CD4-positive, alpha-beta memory T cell (primary cell): ENCODE measurements around the gene TBC1D5. TPM values are rescaled to one million over a fixed set of nuclear protein-coding genes. Genes with fewer than 3 reads are reported as not detected.

Source experiments
- CTCF ChIA-PET: fragments of 350-600 bp; sonication (Branson Sonifier 250); formaldehyde crosslinking; loops from one replicate; lab custom pipeline; 2021; ENCODE audit warnings: inconsistent platforms; ENCODE audit not compliant: partially characterized antibody; lab: Charles Lee
- POLR2A ChIA-PET: fragments of 350-600 bp; sonication (Branson Sonifier 250); formaldehyde crosslinking; loops from one replicate; lab custom pipeline; 2021; ENCODE audit not compliant: partially characterized antibody; lab: Charles Lee
- DNase-seq, 5 donors: peaks; one replicate each; pipeline versions ENCODE4 v3.0.0 to v3.0.0-alpha.2; 2020 to 2022; ENCODE audit warnings: mixed read lengths in 1 of 5
- H3K27ac ChIP-seq: one replicate; pipeline ENCODE4 v1.7.0; 2013; ENCODE audit warnings: low read depth, low read length
- H3K27me3 ChIP-seq: 2 replicates; pipeline ENCODE4 v1.7.0; 2013; ENCODE audit warnings: mild to moderate bottlenecking, low read length, moderate library complexity; ENCODE audit not compliant: insufficient read depth
- H3K36me3 ChIP-seq: 2 replicates; pipeline ENCODE4 v1.7.0; 2013; ENCODE audit warnings: mild to moderate bottlenecking, low read length, moderate library complexity; ENCODE audit not compliant: insufficient read depth
- H3K4me1 ChIP-seq: 2 replicates; pipeline ENCODE4 v1.7.0; 2013; ENCODE audit warnings: mild to moderate bottlenecking, low read length, moderate library complexity; ENCODE audit not compliant: insufficient read depth
- H3K4me3 ChIP-seq, 2 donors: one replicate each; pipeline ENCODE4 v1.7.0; 2013; ENCODE audit warnings: low read length in 2 of 2, mild to moderate bottlenecking in 1 of 2
- H3K9me3 ChIP-seq, 2 donors: one replicate each; pipeline ENCODE4 v1.7.0; 2013; ENCODE audit warnings: low read length in 2 of 2, control low read depth in 1 of 2; ENCODE audit not compliant: control insufficient read depth in 1 of 2
- H3K27ac Mint-ChIP-seq, 7 donors: one replicate each; pipeline ENCODE4 v1.8.0; 2020 to 2021; ENCODE audit warnings: mixed read lengths in 7 of 7, mild to moderate bottlenecking in 6 of 7, inconsistent platforms in 3 of 7, moderate library complexity in 3 of 7
- H3K27me3 Mint-ChIP-seq, 2 donors: one replicate each; pipeline ENCODE4 v1.8.0; 2020 to 2021; ENCODE audit warnings: mixed read lengths in 2 of 2
- H3K36me3 Mint-ChIP-seq, 2 donors: one replicate each; pipeline ENCODE4 v1.8.0; 2020 to 2021; ENCODE audit warnings: mixed read lengths in 2 of 2, inconsistent platforms in 1 of 2, mild to moderate bottlenecking in 1 of 2
- H3K4me1 Mint-ChIP-seq, 4 donors: one replicate each; pipeline ENCODE4 v1.8.0; 2020 to 2021; ENCODE audit warnings: mixed read lengths in 4 of 4, mild to moderate bottlenecking in 1 of 4
- H3K4me3 Mint-ChIP-seq, 8 donors: one replicate each; pipeline ENCODE4 v1.8.0; 2020 to 2021; ENCODE audit warnings: mixed read lengths in 8 of 8, mild to moderate bottlenecking in 7 of 8, moderate library complexity in 6 of 8, inconsistent platforms in 3 of 8
- H3K9me3 Mint-ChIP-seq, 8 donors: one replicate each; pipeline ENCODE4 v1.8.0; 2020 to 2021; ENCODE audit warnings: mixed read lengths in 8 of 8, mild to moderate bottlenecking in 5 of 8, inconsistent platforms in 3 of 8, moderate library complexity in 1 of 8
- intact Hi-C: fragments of 100-400 bp; cut with micrococcal nuclease; formaldehyde crosslinking; loops from one replicate; pipeline ENCODE4 v1.15.1; 2023
- polyA plus RNA-seq, 2 donors: library from polyadenylated mRNA; unstranded; fragments of 300-500 nt; fragmentation: Illumina TruSeq; gene quantifications; one replicate each; pipeline ENCODE4 v1.2.3, GENCODE V29; 2021
- total RNA-seq, 2 experiments: library from RNA; stranded (reverse); gene quantifications; one replicate each; pipeline ENCODE4 v1.2.3, GENCODE V29; 2021

TBC1D5 gene
- total and polyA plus RNA-seq, 4 experiments from 2014 or later: 21.2 to 52.2 (median 43.3) TPM

DNA sequence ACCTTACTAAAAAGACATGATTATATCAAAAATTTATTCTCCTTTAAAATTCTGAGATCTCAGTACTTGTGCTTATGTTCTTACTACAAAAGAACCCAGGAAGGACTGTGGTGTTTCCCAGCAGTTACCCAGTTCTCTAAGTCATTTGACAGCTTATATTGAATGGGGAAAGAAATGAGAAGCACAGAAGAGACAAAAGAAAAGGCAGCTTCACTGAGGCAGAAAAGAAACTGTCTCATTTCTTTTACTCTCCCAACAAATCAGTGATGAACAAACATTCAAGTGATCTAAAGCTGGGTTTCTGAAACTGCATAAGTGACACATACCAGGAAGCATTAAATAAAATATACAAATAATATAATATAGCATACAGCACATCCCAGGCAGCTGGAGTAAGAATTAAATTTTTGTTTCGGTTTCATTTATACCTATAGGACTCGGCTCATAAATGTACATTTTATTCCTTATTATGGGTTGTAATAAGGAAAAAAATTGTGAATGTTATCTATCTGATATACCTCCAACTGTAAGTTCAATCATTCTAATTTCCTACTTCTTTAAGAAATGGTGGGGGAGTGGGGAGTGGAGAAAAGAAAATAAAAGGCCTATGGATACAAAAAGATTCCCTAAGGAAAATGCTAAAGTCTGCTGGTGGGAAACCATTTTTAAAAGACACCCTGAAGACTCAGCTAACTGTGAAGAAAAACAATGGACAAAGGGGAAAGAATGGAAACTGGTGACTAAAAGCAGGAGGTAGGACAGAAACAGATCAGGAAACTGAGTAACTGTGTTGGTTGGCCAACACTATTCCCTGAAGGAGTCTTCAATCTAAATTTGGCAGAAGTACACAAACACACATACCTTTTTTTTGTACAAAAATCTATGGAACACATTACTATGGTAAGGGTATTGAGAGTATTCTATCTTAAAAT lies 156.8 kb downstream of the TBC1D5 start:
- H3K4me3 Mint-ChIP-seq: no peak overlapping the region
- DNase-seq: no peak
- H3K27me3 Mint-ChIP-seq: no peaks in the 10 kb centered on the region
- Histone ChIP-seq H3K27ac (no peak overlapping the region), H3K9me3 (no peaks in the 10 kb centered on the region), H3K4me1 (peaks cover 4% of the 10 kb centered on the region), H3K36me3 (no peaks in the 10 kb centered on the region), H3K27me3 (no peaks in the 10 kb centered on the region), H3K4me3 (no peak overlapping the region)
- POLR2A ChIA-PET: no interaction called here
- H3K9me3 Mint-ChIP-seq: peaks cover 0 to 20% (median 13%) of the 10 kb centered on the region in 8 donors
- intact Hi-C loops: no loop called here
- no peak overlapping the region for H3K27ac Mint-ChIP-seq
- H3K4me1 Mint-ChIP-seq: peaks cover 0 to 13% (median 2%) of the 10 kb centered on the region in 4 donors
- CTCF ChIA-PET: no interaction called here
- peaks cover 21 to 32% of the 10 kb centered on the region in 2 donors for H3K36me3 Mint-ChIP-seq

DNA sequence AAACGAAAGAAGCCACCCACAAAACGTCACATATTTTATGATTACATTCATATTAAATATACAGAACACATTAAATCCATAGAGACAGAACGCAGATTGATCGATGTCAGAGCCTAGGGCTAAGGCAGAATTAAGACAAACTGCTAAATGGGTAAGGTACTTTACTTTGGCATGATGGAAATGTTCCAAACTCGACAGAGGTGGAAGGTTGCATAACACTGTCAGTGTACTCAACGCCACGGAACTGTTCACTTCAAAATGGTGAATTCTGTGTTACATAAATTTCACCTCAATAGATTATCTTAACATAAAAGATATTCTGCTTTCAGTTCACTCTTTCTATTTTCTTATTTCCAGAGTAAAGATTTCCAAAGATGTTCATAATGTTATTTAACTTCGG lies 158.4 kb downstream of the TBC1D5 start:
- no peaks in the 10 kb centered on the region for H3K27me3 Mint-ChIP-seq
- no peak for DNase-seq
- Histone ChIP-seq H3K4me1 (peaks cover 19% of the 10 kb centered on the region), H3K36me3 (no peaks in the 10 kb centered on the region), H3K9me3 (no peaks in the 10 kb centered on the region), H3K4me3 (no peak overlapping the region), H3K27ac (no peak overlapping the region), H3K27me3 (no peaks in the 10 kb centered on the region)
- H3K36me3 Mint-ChIP-seq: peaks cover 7 to 17% of the 10 kb centered on the region in 2 donors
- ChIA-PET POLR2A (no interaction called here), CTCF (no interaction called here)
- H3K27ac Mint-ChIP-seq: no peak overlapping the region
- intact Hi-C loops: no loop called here
- peaks cover 0 to 4% (median 0%) of the 10 kb centered on the region in 8 donors for H3K9me3 Mint-ChIP-seq
- H3K4me1 Mint-ChIP-seq: peaks cover 0 to 11% (median 4%) of the 10 kb centered on the region in 4 donors
- H3K4me3 Mint-ChIP-seq: no peak overlapping the region

GRCh38 chr3:17583530-17583929 lies 158.9 kb downstream of the TBC1D5 start:
- ChIA-PET POLR2A (no interaction called here), CTCF (no interaction called here)
- no peak overlapping the region for H3K4me3 ChIP-seq
- no peaks in the 10 kb centered on the region for H3K27me3 ChIP-seq
- Mint-ChIP-seq H3K9me3 (peaks cover 0 to 2% (median 0%) of the 10 kb centered on the region in 8 donors), H3K4me1 (peaks cover 0 to 12% (median 4%) of the 10 kb centered on the region in 4 donors), H3K36me3 (peaks cover 7 to 17% of the 10 kb centered on the region in 2 donors), H3K27ac (no peak overlapping the region), H3K4me3 (no peak overlapping the region), H3K27me3 (no peaks in the 10 kb centered on the region)
- peak in 1 of 5 donors; percentile 22 for DNase-seq
- no peak overlapping the region for H3K27ac ChIP-seq
- no peaks in the 10 kb centered on the region for H3K36me3 ChIP-seq
- H3K9me3 ChIP-seq: no peaks in the 10 kb centered on the region
- intact Hi-C loops: no loop called here
- H3K4me1 ChIP-seq: peaks cover 19% of the 10 kb centered on the region

DNA sequence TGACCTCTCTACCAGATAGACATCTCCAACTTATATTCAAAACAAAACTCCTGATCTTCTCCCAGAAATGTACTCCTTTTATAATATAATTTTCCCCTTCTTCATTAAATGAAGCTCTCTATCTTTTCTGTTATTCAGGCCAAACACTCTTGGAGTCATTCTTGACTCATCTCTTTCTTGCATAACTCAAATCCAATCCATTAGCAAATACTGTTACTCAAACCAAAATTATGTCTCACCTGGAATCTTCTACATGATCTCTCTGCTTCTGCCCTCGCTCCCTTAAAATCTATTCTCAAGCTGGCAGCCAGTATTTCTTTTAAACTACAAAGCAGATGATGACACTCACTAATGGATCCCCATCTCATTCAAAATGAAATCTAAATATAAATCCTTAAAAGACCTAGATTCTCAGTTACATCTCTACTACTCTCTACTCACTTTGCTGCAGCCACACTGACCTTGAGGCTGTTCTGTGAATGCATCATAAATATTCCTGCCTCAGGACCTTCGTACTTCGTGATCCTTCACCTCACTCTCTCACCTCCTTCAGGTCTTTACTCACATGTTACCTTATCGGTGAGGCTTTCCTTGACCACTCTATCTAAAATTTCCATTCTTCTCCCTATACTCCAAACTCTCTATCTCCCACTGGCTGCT lies 160.9 kb downstream of the TBC1D5 start:
- POLR2A ChIA-PET: interaction anchor here (0.6 kb wide), 1 partner anchor 37 kb away, joined by 3 read pairs; no protein-coding TSS in a partner anchor

DNA sequence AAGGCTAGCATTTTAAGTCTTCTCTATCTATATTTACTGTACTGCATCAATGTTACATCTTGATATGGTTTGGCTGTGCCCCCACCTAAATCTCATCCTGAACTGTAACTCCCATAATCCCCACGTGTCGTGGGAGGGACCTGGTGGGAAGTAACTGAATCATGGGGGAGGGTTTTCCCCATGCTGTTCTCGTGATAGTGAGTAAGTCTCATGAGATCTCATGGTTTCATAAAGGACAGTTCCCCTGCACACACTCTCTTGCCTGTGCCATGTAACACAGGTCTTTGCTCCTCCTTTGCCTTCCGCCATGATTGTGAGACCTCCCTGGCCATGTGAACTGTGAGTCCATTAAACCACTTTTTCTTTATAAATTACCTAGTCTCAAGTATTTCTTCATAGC lies 161.5 kb downstream of the TBC1D5 start:
- no peaks in the 10 kb centered on the region for H3K9me3 ChIP-seq
- CTCF ChIA-PET: no interaction called here
- Mint-ChIP-seq H3K27ac (no peak overlapping the region), H3K27me3 (no peaks in the 10 kb centered on the region), H3K36me3 (peaks cover 4 to 15% of the 10 kb centered on the region in 2 donors), H3K4me3 (no peak overlapping the region), H3K9me3 (no peaks in the 10 kb centered on the region), H3K4me1 (peaks cover 0 to 8% (median 4%) of the 10 kb centered on the region in 4 donors)
- POLR2A ChIA-PET: no interaction called here
- no peak overlapping the region for H3K27ac ChIP-seq
- H3K4me1 ChIP-seq: peaks cover 19% of the 10 kb centered on the region
- DNase-seq: no peak
- intact Hi-C loops: no loop called here
- H3K36me3 ChIP-seq: no peaks in the 10 kb centered on the region
- no peaks in the 10 kb centered on the region for H3K27me3 ChIP-seq
- no peak overlapping the region for H3K4me3 ChIP-seq

More for the DNA sequence above, 160.9 kb downstream of the TBC1D5 start:
- Mint-ChIP-seq H3K9me3 (no peaks in the 10 kb centered on the region), H3K4me3 (no peak overlapping the region), H3K27ac (peak overlapping the region in 1 of 7 donors; percentile 24), H3K27me3 (no peaks in the 10 kb centered on the region), H3K36me3 (peaks cover 5 to 17% of the 10 kb centered on the region in 2 donors), H3K4me1 (peaks cover 0 to 9% (median 4%) of the 10 kb centered on the region in 4 donors)
- H3K4me3 ChIP-seq: no peak overlapping the region
- no peak for DNase-seq
- CTCF ChIA-PET: no interaction called here
- no peaks in the 10 kb centered on the region for H3K36me3 ChIP-seq
- H3K27ac ChIP-seq: no peak overlapping the region
- H3K9me3 ChIP-seq: no peaks in the 10 kb centered on the region
- intact Hi-C loops: no loop called here
- H3K4me1 ChIP-seq: peaks cover 19% of the 10 kb centered on the region
- H3K27me3 ChIP-seq: no peaks in the 10 kb centered on the region

DNA sequence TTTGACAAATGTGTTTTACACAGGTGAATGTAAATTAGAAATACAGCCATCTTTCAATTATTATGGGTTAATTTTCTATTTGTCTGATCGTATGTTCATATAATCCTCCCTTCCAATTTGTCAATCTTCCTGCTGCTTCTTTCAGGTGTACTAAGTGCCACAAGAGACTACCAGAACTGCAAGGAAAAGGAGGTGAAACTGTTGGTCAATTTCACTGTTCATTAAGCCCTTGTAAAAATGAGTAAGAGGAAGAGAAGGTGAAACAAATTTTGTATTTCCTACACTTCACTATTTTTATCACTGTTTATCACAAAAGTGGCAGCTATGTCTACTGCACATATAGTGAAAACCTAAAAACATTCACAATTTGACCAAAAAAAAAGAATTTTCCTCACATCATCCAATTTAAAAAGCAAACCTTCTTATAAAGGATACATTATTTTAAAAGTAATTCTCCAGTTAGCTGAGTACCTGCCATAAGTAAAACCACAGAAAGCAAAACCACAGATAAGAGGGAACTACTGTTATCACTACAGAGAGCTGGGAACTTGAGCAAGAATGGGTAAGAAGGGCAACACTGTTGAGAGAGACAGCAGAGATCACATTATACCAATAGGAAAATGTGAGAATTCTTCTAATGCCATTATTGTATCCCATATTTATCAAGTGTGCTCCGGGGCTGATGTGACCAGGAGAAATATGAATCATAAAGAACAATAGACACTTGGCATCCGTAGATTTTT lies 163.0 kb downstream of the TBC1D5 start:
- no peaks in the 10 kb centered on the region for H3K27me3 ChIP-seq
- Mint-ChIP-seq H3K4me3 (peak overlapping the region in 2 of 8 donors; percentile 7 to 9), H3K36me3 (peaks cover 2 to 11% of the 10 kb centered on the region in 2 donors), H3K27ac (peak overlapping the region in 2 of 7 donors; percentile 49 to 70), H3K27me3 (no peaks in the 10 kb centered on the region), H3K9me3 (no peaks in the 10 kb centered on the region), H3K4me1 (peaks cover 3 to 7% (median 3%) of the 10 kb centered on the region in 4 donors)
- no peaks in the 10 kb centered on the region for H3K36me3 ChIP-seq
- H3K4me1 ChIP-seq: peaks cover 19% of the 10 kb centered on the region
- ChIA-PET CTCF (no interaction called here), POLR2A (no interaction called here)
- no peak for DNase-seq
- intact Hi-C loops: no loop called here
- H3K4me3 ChIP-seq: no peak overlapping the region
- no peaks in the 10 kb centered on the region for H3K9me3 ChIP-seq
- no peak overlapping the region for H3K27ac ChIP-seq
